HG03175 (cell line): ENCODE data around the gene IQGAP1.

Source experiments
- ATAC-seq: cut with Tn5 transposase; IDR thresholded peaks from one replicate; pipeline ENCODE4 v1.9.1; 2021; ENCODE audit warnings: mild to moderate bottlenecking, moderate library complexity; ENCODE audit not compliant: unreplicated experiment

The IQGAP1 gene

GRCh38 chr15:90520365-90520764 is 132.3 kb downstream of the IQGAP1 start:
- ATAC-seq, result no peak

GRCh38 chr15:90523373-90523772 is 135.3 kb downstream of the IQGAP1 start:
- ATAC-seq, result no peak

- ATAC-seq, result peak; percentile 70
Observed at GRCh38 chr15:90524018-90524803, 136.2 kb downstream of the IQGAP1 start.

- ATAC-seq, result no peak
Observed at GRCh38 chr15:90529011-90529370, 140.9 kb downstream of the IQGAP1 start.

- ATAC-seq, result peak; percentile 72
Observed at GRCh38 chr15:90529371-90530249, 141.6 kb downstream of the IQGAP1 start, which contains the start of gene CRTC3. Gene CRTC3, plus strand, starts transcription at chr15:90529923. Its CDS starts 149 bp downstream, at chr15:90530072.

GRCh38 chr15:90530250-90531051 is 142.4 kb downstream of the IQGAP1 start:
- ATAC-seq, result peak; percentile 55

- no peak for ATAC-seq
Observed at GRCh38 chr15:90531147-90531546, 143.1 kb downstream of the IQGAP1 start.

GRCh38 chr15:90535254-90535653 is 147.2 kb downstream of the IQGAP1 start:
- no peak for ATAC-seq

GRCh38 chr15:90539789-90540188 is 151.7 kb downstream of the IQGAP1 start:
- no peak for ATAC-seq

- no peak for ATAC-seq
Observed at GRCh38 chr15:90540768-90541167, 152.7 kb downstream of the IQGAP1 start.

GRCh38 chr15:90545095-90545494 is 157.1 kb downstream of the IQGAP1 start:
- ATAC-seq, result no peak

GRCh38 chr15:90547540-90547939 is 159.5 kb downstream of the IQGAP1 start:
- no peak for ATAC-seq

- ATAC-seq, result no peak
Observed at GRCh38 chr15:90550919-90551318, 162.9 kb downstream of the IQGAP1 start.
